Upper lobe of right lung (tissue), 1 donor: ENCODE measurements around the gene GNAQ. TPM values are rescaled to one million over a fixed set of nuclear protein-coding genes. Genes with fewer than 3 reads are reported as not detected.
A peak's percentile ranks its signal among the peaks of the same experiment; 100 is the strongest.

Experiments used
- ATAC-seq: fragments of 200-7000 bp; cut with Tn5 transposase; one replicate; pipeline ENCODE4 v1.9.1; 2020; ENCODE audit warnings: mild to moderate bottlenecking, moderate library complexity
- DNase-seq: peaks from one replicate; pipeline ENCODE4 v3.0.0-alpha.2; 2020
- H3K27ac ChIP-seq: fragments of 200-600 bp; one replicate; pipeline ENCODE4 v1.8.0; 2022
- H3K27me3 ChIP-seq: fragments of 200-600 bp; one replicate; pipeline ENCODE4 v1.8.0; 2022; ENCODE audit warnings: mild to moderate bottlenecking
- H3K36me3 ChIP-seq: fragments of 200-600 bp; one replicate; pipeline ENCODE4 v1.8.0; 2022
- H3K4me1 ChIP-seq: fragments of 200-600 bp; one replicate; pipeline ENCODE4 v1.8.0; 2022
- H3K4me3 ChIP-seq: fragments of 200-600 bp; one replicate; pipeline ENCODE4 v1.8.0; 2022; ENCODE audit warnings: mild to moderate bottlenecking
- H3K9me3 ChIP-seq: fragments of 200-600 bp; one replicate; pipeline ENCODE4 v1.8.0; 2022
- CTCF ChIP-seq: fragments of 200-600 bp; IDR thresholded peaks from one replicate; pipeline ENCODE4 v1.8.0; 2022; ENCODE audit warnings: antibody characterized with exemption
- intact Hi-C: fragments of 100-400 bp; cut with DNase I; formaldehyde crosslinking; loops from one replicate; pipeline ENCODE4 v1.11.0; 2022
- total RNA-seq: library from RNA; stranded (reverse); fragmentation: NEBNext Ultra II Directional; extraction: Animal tissue kit (Norgen Biotek cat#: 25700); gene quantifications from one replicate; pipeline ENCODE4 v1.2.1, GENCODE V29; 2021
- donor health status: DM: no; HTN: yes; CAD: no; lungs with severe emphysema.

Gene GNAQ
- total RNA-seq, 1 donor from 2014 or later: 132 TPM

- Histone ChIP-seq H3K27me3 (no peaks in the 10 kb centered on the region), H3K9me3 (no peaks in the 10 kb centered on the region), H3K4me3 (no peak overlapping the region), H3K36me3 (no peaks in the 10 kb centered on the region), H3K4me1 (peaks cover 13% of the 10 kb centered on the region), H3K27ac (no peak overlapping the region)
- TF ChIP-seq CTCF: no peak
- intact Hi-C loops: no loop called here
- ATAC-seq (no peak), DNase-seq (no peak)
Measured at GRCh38 chr9:78038620-78039300, 7.1 kb upstream of the GNAQ start.

- DNase-seq (no peak), ATAC-seq (peak; percentile 37)
- Histone ChIP-seq H3K27me3 (no peaks in the 10 kb centered on the region), H3K4me1 (peaks cover 25% of the 10 kb centered on the region), H3K9me3 (no peaks in the 10 kb centered on the region), H3K27ac (peak overlapping the region; percentile 94), H3K36me3 (no peaks in the 10 kb centered on the region), H3K4me3 (no peak overlapping the region)
- intact Hi-C loops: no loop called here
- TF ChIP-seq CTCF: peak; percentile 90
Measured at GRCh38 chr9:78035383-78035993, 3.9 kb upstream of the GNAQ start.

- Histone ChIP-seq H3K9me3 (no peaks in the 10 kb centered on the region), H3K27me3 (no peaks in the 10 kb centered on the region), H3K4me3 (no peak overlapping the region), H3K4me1 (peaks cover 30% of the 10 kb centered on the region), H3K36me3 (no peaks in the 10 kb centered on the region), H3K27ac (peak overlapping the region; percentile 94)
- no peak for ATAC-seq
- DNase-seq: no peak
- intact Hi-C loops: no loop called here
- no peak for TF ChIP-seq CTCF
Measured at GRCh38 chr9:78033870-78034269, 2.3 kb upstream of the GNAQ start.

- H3K27me3 ChIP-seq: no peaks in the 10 kb centered on the region
- no peak for ATAC-seq
- intact Hi-C loops: no loop called here
- peak overlapping the region; percentile 94 for H3K27ac ChIP-seq
- no peak for TF ChIP-seq CTCF
- peaks cover 31% of the 10 kb centered on the region for H3K4me1 ChIP-seq
- no peaks in the 10 kb centered on the region for H3K36me3 ChIP-seq
- peak overlapping the region; percentile 63 for H3K4me3 ChIP-seq
- H3K9me3 ChIP-seq: no peaks in the 10 kb centered on the region
- no peak for DNase-seq
Measured at GRCh38 chr9:78032730-78033457, 1.3 kb upstream of the GNAQ start.

- ATAC-seq (peak; percentile 93), DNase-seq (peak; percentile 97)
- Histone ChIP-seq H3K9me3 (no peaks in the 10 kb centered on the region), H3K4me1 (peaks cover 31% of the 10 kb centered on the region), H3K27me3 (no peaks in the 10 kb centered on the region), H3K4me3 (peak overlapping the region; percentile 63), H3K36me3 (no peaks in the 10 kb centered on the region), H3K27ac (peak overlapping the region; percentile 94)
- no peak for TF ChIP-seq CTCF
- intact Hi-C loops: no loop called here
Measured at GRCh38 chr9:78031893-78032729, 500 bp upstream of the GNAQ start.
